Pulmonary artery endothelial cell (primary cell): ENCODE results near the gene MYO5A. TPM values are rescaled to one million over a fixed set of nuclear protein-coding genes. Genes with fewer than 3 reads are reported as not detected.
"Not testable (repeated sequence)": the region's sequence is repeated elsewhere in the genome, so short reads cannot be mapped to it uniquely, and the experiment has no call there.

Experiments used
- DNase-seq: peaks from one replicate; pipeline ENCODE4 v3.0.0-alpha.2; 2011; ENCODE audit warnings: low read depth, low spot score
- total RNA-seq: library from RNA; depleted of rRNA; stranded (reverse); fragments of >200 nt; gene quantifications from 2 replicates; pipeline ENCODE4 v1.2.3, GENCODE V29; 2014

The MYO5A gene
- total RNA-seq, 1 donor from 2014 or later = 183 TPM

- DNase-seq = no peak
Observed at GRCh38 chr15:52505151-52505550, 23.5 kb downstream of the MYO5A start.

DNA sequence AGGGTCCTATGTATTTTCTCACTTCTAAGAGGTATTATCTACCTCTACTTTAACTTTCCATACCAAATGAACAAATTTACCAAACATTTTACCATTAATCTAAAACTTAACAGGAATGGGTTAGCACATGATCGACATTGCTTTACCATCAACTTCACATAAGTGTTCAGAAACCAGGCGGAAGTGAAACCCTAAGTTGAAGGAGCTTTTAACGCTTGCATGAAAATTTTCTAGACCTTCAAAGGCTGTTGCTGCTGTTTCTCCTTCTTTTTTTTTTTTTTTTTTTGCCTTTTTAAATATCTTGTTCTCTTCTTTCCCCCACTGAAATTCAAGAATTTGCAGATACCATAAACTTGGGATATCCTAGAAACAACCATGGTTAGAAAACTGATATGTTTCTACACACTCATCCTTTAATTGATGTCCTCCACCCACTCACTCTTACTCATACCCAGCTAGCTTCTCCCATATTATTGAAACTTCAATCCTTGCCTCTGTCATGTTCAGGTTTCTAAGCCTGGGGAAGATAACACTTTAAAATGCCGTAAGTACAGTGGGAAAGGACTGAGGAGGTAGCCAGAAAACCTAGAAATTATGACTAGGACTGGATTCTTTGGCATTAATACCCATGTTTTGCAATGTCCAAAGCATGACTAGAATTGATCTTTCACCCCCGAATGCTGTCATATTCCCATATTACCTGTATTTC, 24.7 kb downstream of the MYO5A start:
- DNase-seq = no peak

GRCh38 chr15:52502608-52503007, 26.1 kb downstream of the MYO5A start:
- DNase-seq = no peak

- DNase-seq = no peak
Observed at GRCh38 chr15:52499506-52499905, 29.2 kb downstream of the MYO5A start.

GRCh38 chr15:52498706-52499105, 30.0 kb downstream of the MYO5A start:
- DNase-seq = no peak

GRCh38 chr15:52496776-52497470, 31.8 kb downstream of the MYO5A start:
- DNase-seq = no peak

DNA sequence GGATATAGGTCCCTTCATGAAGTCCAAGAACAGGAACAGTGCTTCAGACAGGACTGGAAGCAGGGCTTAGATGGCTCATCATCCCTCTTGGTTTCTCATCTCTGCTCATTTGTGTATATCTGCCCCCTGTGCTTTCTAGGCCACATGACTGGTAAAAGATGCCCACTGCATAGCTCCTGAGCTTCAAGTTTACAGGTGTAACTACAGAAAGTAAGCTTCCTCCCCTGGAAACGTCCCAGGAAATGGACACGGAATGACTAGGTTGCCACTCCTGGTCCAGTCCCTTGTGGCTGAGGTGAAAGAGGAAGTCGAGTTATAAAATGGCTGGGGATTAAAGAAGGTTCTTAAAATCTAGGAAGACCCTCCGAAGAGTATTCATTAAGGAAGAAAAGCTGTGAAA, 32.5 kb downstream of the MYO5A start:
- DNase-seq = no peak

DNA sequence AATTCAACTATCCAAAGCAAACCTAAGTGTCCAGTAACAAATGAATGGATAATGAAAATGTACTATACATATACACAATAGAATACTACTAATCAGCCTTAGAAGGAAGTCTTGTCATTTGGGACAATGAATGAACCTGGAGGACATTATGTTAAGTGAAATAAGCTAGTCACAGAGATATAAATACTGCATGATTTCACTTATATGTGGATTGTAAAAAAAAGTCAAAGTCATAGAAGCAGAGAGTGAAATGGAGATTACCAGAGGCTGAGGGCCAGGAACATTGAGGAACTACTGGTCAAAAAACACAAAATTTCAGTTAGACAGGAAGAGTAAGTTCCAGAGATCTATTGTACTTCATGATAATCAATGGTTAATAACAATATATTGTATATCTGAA, 33.6 kb downstream of the MYO5A start:
- DNase-seq = no peak

DNA sequence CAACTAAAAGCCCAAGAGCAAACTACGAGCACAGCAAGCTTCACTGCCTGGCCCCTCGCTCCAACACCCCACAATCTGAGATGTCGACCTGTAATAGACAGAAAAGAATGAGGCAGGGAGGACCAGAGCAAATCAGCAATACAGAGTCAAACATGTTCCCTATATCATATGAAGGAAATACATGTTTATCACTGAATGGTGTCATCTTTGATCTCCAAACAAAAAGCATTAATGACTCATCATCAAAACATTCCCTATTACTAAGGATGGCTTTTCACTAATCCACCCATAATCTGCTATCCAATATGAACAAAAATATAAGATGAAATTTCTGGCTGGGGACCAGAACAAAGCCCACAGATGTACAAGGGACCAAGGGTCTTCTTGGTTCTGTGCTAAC, 34.7 kb downstream of the MYO5A start:
- peak; percentile 10 for DNase-seq

GRCh38 chr15:52492132-52492531, 36.5 kb downstream of the MYO5A start:
- DNase-seq = no peak

DNA sequence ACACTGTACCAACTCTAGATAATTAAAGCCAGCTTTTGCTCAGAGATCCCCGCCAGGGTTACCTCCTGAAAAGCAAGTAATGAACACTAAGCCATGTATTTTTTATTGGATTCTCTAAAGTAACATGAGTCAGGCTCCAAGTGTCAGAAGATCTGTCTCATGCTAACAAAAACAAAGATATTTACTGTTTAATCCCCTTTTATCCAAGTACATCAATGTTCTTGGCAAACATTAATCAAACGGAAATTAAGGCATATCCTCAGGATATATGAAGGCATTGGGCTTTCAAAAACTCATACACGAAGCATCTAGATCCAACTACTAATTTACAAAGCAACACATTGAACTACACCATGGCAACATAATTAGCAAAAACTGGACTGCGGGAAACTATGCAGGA, 37.2 kb downstream of the MYO5A start:
- DNase-seq = peak; percentile 91

- DNase-seq = not testable (repeated sequence)
Observed at GRCh38 chr15:52489430-52489829, 39.2 kb downstream of the MYO5A start.

DNA sequence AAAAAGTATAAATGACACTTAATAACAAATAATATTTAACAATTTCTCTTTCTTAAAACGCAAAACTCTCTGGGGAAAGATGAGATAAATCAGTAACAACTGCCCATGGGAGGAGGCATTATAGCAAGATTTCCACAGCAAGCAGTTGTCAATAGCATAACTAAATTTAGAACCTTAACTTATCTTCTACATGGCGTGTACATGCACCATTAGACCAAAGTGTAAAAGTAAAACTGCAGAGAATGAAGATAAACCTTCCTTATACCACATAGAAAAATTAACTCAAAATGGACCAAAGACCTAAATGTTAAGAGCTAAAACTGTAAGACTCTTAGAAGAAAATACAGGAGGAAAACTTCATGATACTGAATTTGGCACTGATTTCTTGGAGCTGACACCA, 39.9 kb downstream of the MYO5A start:
- no peak for DNase-seq

GRCh38 chr15:52486003-52486996, 42.4 kb downstream of the MYO5A start:
- DNase-seq = no peak

GRCh38 chr15:52485290-52485689, 43.4 kb downstream of the MYO5A start:
- DNase-seq = no peak

- peak; percentile 98 for DNase-seq
Observed at GRCh38 chr15:52483707-52484106, 45.0 kb downstream of the MYO5A start.

DNA sequence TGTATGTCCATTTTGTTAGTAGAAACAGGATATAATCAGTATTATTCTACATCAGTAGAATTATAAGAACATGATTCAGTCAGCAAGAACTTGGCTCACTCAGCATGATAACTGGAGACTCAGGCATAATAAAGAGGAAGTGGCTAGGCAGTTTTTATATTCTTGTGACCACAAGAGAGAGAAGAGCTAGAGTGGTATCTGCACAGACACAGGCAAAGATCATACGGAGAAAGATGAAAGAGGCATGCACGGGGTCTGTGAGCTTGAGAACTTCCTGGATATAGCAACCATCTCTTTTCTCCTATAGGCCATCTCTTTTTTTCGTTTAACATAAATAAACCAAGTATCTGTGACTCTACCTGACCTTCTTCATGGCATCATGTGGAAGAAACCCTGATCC, 46.8 kb downstream of the MYO5A start:
- no peak for DNase-seq

- DNase-seq = no peak
Observed at GRCh38 chr15:52480990-52481389, 47.7 kb downstream of the MYO5A start.

GRCh38 chr15:52466716-52467115, 62.0 kb downstream of the MYO5A start:
- DNase-seq = no peak

DNA sequence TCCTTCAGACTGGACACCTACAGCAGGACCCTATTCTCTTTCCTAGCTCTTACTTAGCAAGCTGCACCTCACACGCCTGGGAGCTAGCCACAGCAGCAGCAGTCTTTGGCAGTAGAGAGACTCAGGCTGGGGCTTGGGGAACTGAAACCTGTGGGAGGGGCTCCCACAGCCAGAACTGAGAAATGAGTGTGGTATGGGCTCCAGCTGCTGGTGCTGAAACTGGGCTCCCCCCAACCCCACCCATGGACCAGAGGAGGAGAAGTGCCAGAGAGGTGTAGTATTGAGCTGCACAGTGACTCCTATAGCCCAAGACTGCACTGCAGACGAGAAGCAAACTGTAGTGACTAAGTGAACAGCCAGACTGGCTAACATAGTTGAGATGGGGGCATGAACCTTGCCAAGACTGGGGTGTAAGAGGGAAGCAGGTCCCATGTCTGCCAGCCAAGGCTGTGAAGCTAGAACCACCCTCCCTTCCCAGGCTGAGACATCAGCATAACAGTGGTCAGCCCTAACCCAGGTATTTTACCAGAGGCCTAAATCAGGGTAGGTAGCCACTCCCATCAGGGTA, 62.5 kb downstream of the MYO5A start:
- DNase-seq = no peak

- DNase-seq = no peak
Observed at GRCh38 chr15:52464478-52464877, 64.2 kb downstream of the MYO5A start.

GRCh38 chr15:52464040-52464439, 64.6 kb downstream of the MYO5A start:
- no peak for DNase-seq
